ENCODE data around the gene MTMR10. TPM values are rescaled to one million over a fixed set of nuclear protein-coding genes. Genes with fewer than 3 reads are reported as not detected.

The MTMR10 gene, protein sequence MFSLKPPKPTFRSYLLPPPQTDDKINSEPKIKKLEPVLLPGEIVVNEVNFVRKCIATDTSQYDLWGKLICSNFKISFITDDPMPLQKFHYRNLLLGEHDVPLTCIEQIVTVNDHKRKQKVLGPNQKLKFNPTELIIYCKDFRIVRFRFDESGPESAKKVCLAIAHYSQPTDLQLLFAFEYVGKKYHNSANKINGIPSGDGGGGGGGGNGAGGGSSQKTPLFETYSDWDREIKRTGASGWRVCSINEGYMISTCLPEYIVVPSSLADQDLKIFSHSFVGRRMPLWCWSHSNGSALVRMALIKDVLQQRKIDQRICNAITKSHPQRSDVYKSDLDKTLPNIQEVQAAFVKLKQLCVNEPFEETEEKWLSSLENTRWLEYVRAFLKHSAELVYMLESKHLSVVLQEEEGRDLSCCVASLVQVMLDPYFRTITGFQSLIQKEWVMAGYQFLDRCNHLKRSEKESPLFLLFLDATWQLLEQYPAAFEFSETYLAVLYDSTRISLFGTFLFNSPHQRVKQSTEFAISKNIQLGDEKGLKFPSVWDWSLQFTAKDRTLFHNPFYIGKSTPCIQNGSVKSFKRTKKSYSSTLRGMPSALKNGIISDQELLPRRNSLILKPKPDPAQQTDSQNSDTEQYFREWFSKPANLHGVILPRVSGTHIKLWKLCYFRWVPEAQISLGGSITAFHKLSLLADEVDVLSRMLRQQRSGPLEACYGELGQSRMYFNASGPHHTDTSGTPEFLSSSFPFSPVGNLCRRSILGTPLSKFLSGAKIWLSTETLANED
- total RNA-seq = 10 to 100 TPM; 24.9 to 26.6 TPM

DNA sequence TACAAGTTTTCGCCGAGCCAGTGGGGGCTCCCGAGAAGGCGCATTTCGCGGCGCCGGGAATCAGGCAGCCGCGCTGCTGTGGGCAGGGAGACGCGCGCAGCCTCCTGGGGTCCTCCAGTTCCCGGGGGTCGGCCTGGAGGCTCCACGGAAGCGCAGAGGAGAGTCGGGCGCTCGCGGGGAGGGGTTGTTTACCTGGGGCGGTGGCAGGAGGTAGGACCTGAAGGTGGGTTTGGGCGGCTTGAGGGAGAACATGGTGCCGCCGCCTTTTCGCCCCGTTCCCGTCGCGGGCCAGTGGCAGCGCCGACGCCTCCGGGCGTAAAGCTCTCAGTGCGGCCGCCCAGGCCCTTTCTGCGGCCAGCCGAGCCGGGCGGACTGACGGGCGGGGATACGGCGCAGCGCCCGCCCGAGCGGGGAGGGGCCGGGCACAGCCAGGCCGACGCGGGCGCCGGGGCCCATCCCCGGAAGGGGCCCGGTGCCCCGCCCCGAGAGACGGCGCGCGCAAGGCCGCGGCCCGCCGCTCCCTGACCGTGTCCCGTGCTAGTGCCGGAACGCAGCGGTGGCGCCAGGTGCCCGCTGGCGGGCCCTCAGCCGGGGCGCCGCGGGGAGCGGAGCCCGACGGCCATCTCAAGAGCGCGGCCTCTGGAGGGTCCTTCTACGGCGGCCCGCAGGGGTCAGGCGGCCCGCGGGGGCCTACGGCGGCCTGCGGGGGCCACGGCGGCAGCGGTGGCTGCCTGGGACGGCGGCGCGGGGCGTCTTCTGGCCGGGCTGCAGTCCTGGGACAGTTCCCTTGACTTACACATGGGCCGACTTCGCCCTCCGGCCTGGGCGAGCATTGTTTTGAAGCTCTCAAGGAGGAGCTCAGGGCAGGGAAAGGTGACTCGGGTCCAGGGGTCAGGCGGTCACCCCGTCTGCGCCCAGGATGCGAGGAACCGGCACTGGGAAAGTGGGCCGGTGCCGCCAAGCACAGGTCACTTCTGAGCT is at the start of gene MTMR10:
Gene MTMR10 (minus strand): TSS at position 374 of the 981 bp plus-strand sequence. CDS start 122 bp downstream, at position 252.
- H3K4me1 Mint-ChIP-seq = peaks cover 27% of the 10 kb centered on the region
- no peaks in the 10 kb centered on the region for H3K9me3 Mint-ChIP-seq
- peak within 1 kb of the TSS; percentile 96 for H3K4me3 Mint-ChIP-seq
- DNase-seq = peak; percentile 74
- peaks cover 15% of the 10 kb centered on the region for H3K36me3 Mint-ChIP-seq (ENCODE audit: low read depth)
- peaks cover 7% of the 10 kb centered on the region for H3K27me3 Mint-ChIP-seq
- ChIA-PET CTCF (interaction anchor here (0.9 to 1.7 kb wide), 2 partner anchors 9 to 29 kb away, joined by 3 to 6 read pairs; no protein-coding TSS in a partner anchor), POLR2A (no interaction called here)
- peak within 1 kb of the TSS; percentile 96 for H3K27ac Mint-ChIP-seq

GRCh38 chr15:31040611-31041010 is 49.2 kb upstream of the MTMR10 start:
- H3K36me3 Mint-ChIP-seq (ENCODE audit: low read depth) = no peaks in the 10 kb centered on the region
- peaks cover 9% of the 10 kb centered on the region for H3K27me3 Mint-ChIP-seq
- no peaks in the 10 kb centered on the region for H3K4me1 Mint-ChIP-seq
- no peak overlapping the region for H3K4me3 Mint-ChIP-seq
- H3K27ac Mint-ChIP-seq = peak overlapping the region; percentile 20
- POLR2A ChIA-PET = no interaction called here
- CTCF ChIA-PET = no interaction called here
- no peak for DNase-seq
- H3K9me3 Mint-ChIP-seq = no peaks in the 10 kb centered on the region

GRCh38 chr15:31039961-31040360 is 48.5 kb upstream of the MTMR10 start:
- DNase-seq = no peak
- H3K27ac Mint-ChIP-seq = no peak overlapping the region
- peaks cover 9% of the 10 kb centered on the region for H3K27me3 Mint-ChIP-seq
- no peaks in the 10 kb centered on the region for H3K36me3 Mint-ChIP-seq (ENCODE audit: low read depth)
- H3K9me3 Mint-ChIP-seq = no peaks in the 10 kb centered on the region
- no peaks in the 10 kb centered on the region for H3K4me1 Mint-ChIP-seq
- ChIA-PET CTCF (no interaction called here), POLR2A (no interaction called here)
- H3K4me3 Mint-ChIP-seq = no peak overlapping the region

DNA sequence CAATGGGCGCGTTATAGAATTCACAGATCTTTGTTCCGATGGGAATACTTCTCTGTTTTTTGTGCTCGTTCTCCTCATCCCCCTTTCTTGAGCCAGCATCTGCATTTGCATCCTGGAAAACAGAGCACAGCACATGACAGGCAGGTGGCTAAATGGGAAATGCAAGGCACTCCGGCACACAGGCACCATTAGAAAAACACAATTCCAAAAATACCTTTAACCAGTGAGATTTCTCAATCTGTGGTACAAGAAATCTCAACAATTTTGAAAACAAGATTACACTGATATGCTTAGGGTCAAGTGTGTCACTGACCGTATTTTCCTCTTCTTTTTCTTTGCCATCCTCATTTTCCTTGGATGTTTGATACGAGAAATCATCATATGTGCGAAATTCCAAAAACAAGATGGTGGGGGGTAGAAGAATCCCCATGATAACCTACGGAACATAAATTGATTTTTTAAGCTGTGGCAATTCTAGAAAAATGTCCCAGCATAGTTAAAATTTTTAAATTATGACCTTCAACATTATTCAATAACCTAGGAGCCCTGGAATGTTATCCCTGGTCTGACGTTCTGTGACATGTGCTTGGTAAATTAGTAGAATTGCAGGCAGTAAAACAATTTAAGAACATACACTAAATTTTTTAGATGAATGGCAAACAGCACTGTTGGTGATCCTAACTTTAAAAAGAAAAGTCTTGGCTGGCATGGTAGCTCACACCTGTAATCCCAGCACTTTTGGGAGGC is 46.5 kb upstream of the MTMR10 start:
- DNase-seq = no peak
- ChIA-PET CTCF (no interaction called here), POLR2A (no interaction called here)
- Mint-ChIP-seq H3K9me3 (no peaks in the 10 kb centered on the region), H3K4me1 (no peaks in the 10 kb centered on the region), H3K36me3 (ENCODE audit: low read depth) (no peaks in the 10 kb centered on the region), H3K27ac (no peak overlapping the region), H3K4me3 (no peak overlapping the region), H3K27me3 (peaks cover 4% of the 10 kb centered on the region)

- ChIA-PET POLR2A (no interaction called here), CTCF (interaction anchor here (1.2 kb wide), 1 partner anchor 12 kb away, joined by 3 read pairs; no protein-coding TSS in a partner anchor)
- H3K36me3 Mint-ChIP-seq (ENCODE audit: low read depth) = no peaks in the 10 kb centered on the region
Observed at GRCh38 chr15:31036783-31037182, 45.4 kb upstream of the MTMR10 start.

DNA sequence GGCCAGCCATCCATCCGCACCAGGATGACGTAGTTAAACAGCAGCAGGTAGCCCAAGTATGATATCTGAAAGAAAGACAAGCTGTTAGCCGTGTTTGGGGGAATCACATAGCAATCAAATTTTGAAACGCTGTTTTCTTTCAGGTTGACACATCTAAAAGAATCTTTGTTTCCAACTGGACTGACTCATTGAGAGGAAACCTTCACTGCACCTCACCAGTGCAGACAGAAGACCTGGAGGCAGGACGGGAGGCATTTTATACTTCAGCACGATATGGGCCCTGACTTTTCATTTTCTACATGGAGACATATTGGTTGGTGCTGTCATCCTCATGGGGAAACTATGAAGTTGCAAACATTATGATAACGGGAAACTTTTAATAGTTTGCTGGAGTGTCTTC is 44.2 kb upstream of the MTMR10 start:
- Mint-ChIP-seq H3K27ac (no peak overlapping the region), H3K4me3 (no peak overlapping the region), H3K27me3 (peaks cover 2% of the 10 kb centered on the region), H3K9me3 (no peaks in the 10 kb centered on the region), H3K36me3 (ENCODE audit: low read depth) (no peaks in the 10 kb centered on the region), H3K4me1 (peaks cover 7% of the 10 kb centered on the region)
- POLR2A ChIA-PET = no interaction called here
- no peak for DNase-seq
- CTCF ChIA-PET = no interaction called here

More at GRCh38 chr15:31036783-31037182, 45.4 kb upstream of the MTMR10 start:
- Mint-ChIP-seq H3K4me3 (no peak overlapping the region), H3K9me3 (no peaks in the 10 kb centered on the region), H3K4me1 (peaks cover under 1% of the 10 kb centered on the region), H3K27ac (no peak overlapping the region), H3K27me3 (no peaks in the 10 kb centered on the region)
- DNase-seq = no peak

DNA sequence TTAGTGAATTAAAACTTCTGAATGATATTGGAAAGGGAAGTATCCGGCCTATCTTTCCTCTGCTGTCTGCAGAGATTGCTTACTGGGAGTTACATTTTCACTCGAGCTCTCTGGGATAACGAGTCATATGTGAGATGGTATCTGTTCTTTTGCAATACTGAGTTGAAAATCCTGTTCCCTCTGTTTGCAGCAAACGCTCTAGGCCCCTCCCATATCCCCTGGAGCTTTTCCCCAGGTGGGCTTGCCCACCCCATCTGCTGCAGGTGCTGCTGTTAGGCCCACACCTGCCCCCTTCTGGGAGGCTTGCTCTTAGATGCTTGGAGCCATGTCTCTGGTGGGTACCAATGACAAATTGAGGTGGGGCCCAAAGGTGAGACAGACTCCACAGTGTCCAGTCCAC is 42.7 kb upstream of the MTMR10 start:
- Mint-ChIP-seq H3K4me3 (no peak overlapping the region), H3K27ac (no peak overlapping the region), H3K4me1 (peaks cover 7% of the 10 kb centered on the region), H3K27me3 (peaks cover 9% of the 10 kb centered on the region), H3K36me3 (ENCODE audit: low read depth) (no peaks in the 10 kb centered on the region), H3K9me3 (no peaks in the 10 kb centered on the region)
- ChIA-PET POLR2A (no interaction called here), CTCF (no interaction called here)
- no peak for DNase-seq

- Mint-ChIP-seq H3K4me3 (no peak overlapping the region), H3K27me3 (peaks cover 19% of the 10 kb centered on the region), H3K36me3 (ENCODE audit: low read depth) (no peaks in the 10 kb centered on the region), H3K27ac (no peak overlapping the region), H3K9me3 (no peaks in the 10 kb centered on the region), H3K4me1 (peaks cover 7% of the 10 kb centered on the region)
- ChIA-PET POLR2A (no interaction called here), CTCF (no interaction called here)
- no peak for DNase-seq
Observed at GRCh38 chr15:31032961-31033371, 41.5 kb upstream of the MTMR10 start.

GRCh38 chr15:31031471-31032067 is 40.1 kb upstream of the MTMR10 start:
- no peaks in the 10 kb centered on the region for H3K9me3 Mint-ChIP-seq
- H3K27me3 Mint-ChIP-seq = peaks cover 24% of the 10 kb centered on the region
- H3K27ac Mint-ChIP-seq = no peak overlapping the region
- CTCF ChIA-PET = interaction anchor here (0.6 kb wide), 2 partner anchors 38 to 977 kb away, joined by 3 to 4 read pairs; no protein-coding TSS in a partner anchor
- H3K4me3 Mint-ChIP-seq = no peak overlapping the region
- POLR2A ChIA-PET = no interaction called here
- no peaks in the 10 kb centered on the region for H3K36me3 Mint-ChIP-seq (ENCODE audit: low read depth)
- peaks cover 7% of the 10 kb centered on the region for H3K4me1 Mint-ChIP-seq
- no peak for DNase-seq

DNA sequence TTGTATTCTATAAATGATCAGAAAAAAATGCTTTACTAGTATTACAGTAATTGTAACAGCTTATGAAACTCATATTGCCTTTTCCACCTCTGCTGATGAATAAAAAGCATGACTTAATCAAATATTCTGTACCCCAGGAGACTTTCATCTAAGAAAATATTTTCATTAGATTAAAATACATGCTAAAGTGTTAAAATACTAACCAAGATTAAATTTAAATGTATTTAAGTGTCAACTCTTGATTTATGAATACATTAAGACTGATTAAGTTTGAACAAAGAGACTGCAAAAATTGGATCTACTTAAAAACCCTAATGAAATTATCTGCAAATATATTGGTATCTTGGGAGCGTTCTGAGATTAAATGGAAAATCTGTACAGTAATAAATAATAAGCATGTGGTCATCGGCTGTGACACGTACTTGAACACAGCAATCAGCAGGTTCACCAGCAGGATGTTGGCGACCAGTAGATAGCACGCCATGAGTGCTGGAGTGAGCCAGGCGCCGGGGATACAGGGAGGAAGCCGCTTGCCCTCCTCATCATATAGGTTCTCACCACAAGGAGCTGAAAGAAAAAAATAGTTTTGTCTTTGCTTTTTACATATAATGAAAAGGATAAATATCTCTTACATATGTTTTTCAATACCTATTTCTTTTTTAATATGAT is 36.6 kb upstream of the MTMR10 start:
- ChIA-PET POLR2A (no interaction called here), CTCF (no interaction called here)
- H3K9me3 Mint-ChIP-seq = no peaks in the 10 kb centered on the region
- H3K27me3 Mint-ChIP-seq = peaks cover 26% of the 10 kb centered on the region
- no peak overlapping the region for H3K4me3 Mint-ChIP-seq
- H3K27ac Mint-ChIP-seq = no peak overlapping the region
- H3K4me1 Mint-ChIP-seq = peaks cover 7% of the 10 kb centered on the region
- DNase-seq = no peak
- no peaks in the 10 kb centered on the region for H3K36me3 Mint-ChIP-seq (ENCODE audit: low read depth)

- CTCF ChIA-PET = interaction anchor here (1.1 kb wide), 1 partner anchor 11 kb away, joined by 3 read pairs; no protein-coding TSS in a partner anchor
- H3K4me3 Mint-ChIP-seq = no peak overlapping the region
- peaks cover 24% of the 10 kb centered on the region for H3K27me3 Mint-ChIP-seq
- peaks cover 3% of the 10 kb centered on the region for H3K4me1 Mint-ChIP-seq
- no peaks in the 10 kb centered on the region for H3K9me3 Mint-ChIP-seq
- no peaks in the 10 kb centered on the region for H3K36me3 Mint-ChIP-seq (ENCODE audit: low read depth)
- POLR2A ChIA-PET = no interaction called here
- no peak for DNase-seq
- no peak overlapping the region for H3K27ac Mint-ChIP-seq
Observed at GRCh38 chr15:31025996-31026395, 34.6 kb upstream of the MTMR10 start.
